HL-60 (cell line): ENCODE results near the gene MYBPH.

Source experiments
- CTCF ChIP-seq: IDR thresholded peaks from one replicate; pipeline ENCODE4 v1.5.1; 2011; ENCODE audit warnings: low read length, control low read depth, inconsistent platforms; ENCODE audit not compliant: insufficient read depth
- POLR2AphosphoS5 ChIP-seq: IDR thresholded peaks from 2 replicates; pipeline ENCODE4 v1.6.1; 2012; ENCODE audit warnings: low read depth
- TF ChIP-seq, protein P1 (sequence below): IDR thresholded peaks from 2 replicates; pipeline ENCODE4 v1.6.1; 2012; ENCODE audit warnings: low read depth; ENCODE audit not compliant: insufficient replicate concordance

GRCh38 chr1:203210350-203210749 lies 34.7 kb upstream of the MYBPH start:
- TF ChIP-seq CTCF, result no peak
- TF ChIP-seq, protein P1, sequence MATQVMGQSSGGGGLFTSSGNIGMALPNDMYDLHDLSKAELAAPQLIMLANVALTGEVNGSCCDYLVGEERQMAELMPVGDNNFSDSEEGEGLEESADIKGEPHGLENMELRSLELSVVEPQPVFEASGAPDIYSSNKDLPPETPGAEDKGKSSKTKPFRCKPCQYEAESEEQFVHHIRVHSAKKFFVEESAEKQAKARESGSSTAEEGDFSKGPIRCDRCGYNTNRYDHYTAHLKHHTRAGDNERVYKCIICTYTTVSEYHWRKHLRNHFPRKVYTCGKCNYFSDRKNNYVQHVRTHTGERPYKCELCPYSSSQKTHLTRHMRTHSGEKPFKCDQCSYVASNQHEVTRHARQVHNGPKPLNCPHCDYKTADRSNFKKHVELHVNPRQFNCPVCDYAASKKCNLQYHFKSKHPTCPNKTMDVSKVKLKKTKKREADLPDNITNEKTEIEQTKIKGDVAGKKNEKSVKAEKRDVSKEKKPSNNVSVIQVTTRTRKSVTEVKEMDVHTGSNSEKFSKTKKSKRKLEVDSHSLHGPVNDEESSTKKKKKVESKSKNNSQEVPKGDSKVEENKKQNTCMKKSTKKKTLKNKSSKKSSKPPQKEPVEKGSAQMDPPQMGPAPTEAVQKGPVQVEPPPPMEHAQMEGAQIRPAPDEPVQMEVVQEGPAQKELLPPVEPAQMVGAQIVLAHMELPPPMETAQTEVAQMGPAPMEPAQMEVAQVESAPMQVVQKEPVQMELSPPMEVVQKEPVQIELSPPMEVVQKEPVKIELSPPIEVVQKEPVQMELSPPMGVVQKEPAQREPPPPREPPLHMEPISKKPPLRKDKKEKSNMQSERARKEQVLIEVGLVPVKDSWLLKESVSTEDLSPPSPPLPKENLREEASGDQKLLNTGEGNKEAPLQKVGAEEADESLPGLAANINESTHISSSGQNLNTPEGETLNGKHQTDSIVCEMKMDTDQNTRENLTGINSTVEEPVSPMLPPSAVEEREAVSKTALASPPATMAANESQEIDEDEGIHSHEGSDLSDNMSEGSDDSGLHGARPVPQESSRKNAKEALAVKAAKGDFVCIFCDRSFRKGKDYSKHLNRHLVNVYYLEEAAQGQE, result no peak
- no peak for TF ChIP-seq POLR2AphosphoS5
